GM12873 (cell line): ENCODE results near the gene CHN2.

Source experiments
- CTCF ChIP-seq: IDR thresholded peaks from 2 replicates; pipeline ENCODE4 v1.5.1; 2012; ENCODE audit warnings: low read depth, mild to moderate bottlenecking, moderate library complexity, low read length, control low read depth; ENCODE audit not compliant: insufficient read depth; ENCODE audit errors: missing control alignments

Gene CHN2

GRCh38 chr7:29239638-29240037 lies 45.1 kb downstream of the CHN2 start:
- peak; percentile 65 for TF ChIP-seq CTCF

- no peak for TF ChIP-seq CTCF
These were observed 47.7 kb downstream of the CHN2 start for GRCh38 chr7:29242265-29242664.

GRCh38 chr7:29243910-29244655 lies 49.5 kb downstream of the CHN2 start:
- peak; percentile 53 for TF ChIP-seq CTCF

GRCh38 chr7:29247224-29247962 lies 52.8 kb downstream of the CHN2 start:
- TF ChIP-seq CTCF: no peak

GRCh38 chr7:29247963-29248236 lies 53.3 kb downstream of the CHN2 start:
- TF ChIP-seq CTCF: no peak

GRCh38 chr7:29248713-29249382 lies 54.3 kb downstream of the CHN2 start:
- TF ChIP-seq CTCF: no peak

GRCh38 chr7:29249383-29249750 lies 54.8 kb downstream of the CHN2 start:
- no peak for TF ChIP-seq CTCF
